Measurements from ENCODE around the gene CACNA1C.
"Not testable (repeated sequence)": the region's sequence is repeated elsewhere in the genome, so short reads cannot be mapped to it uniquely, and the experiment has no call there.

Gene CACNA1C

DNA sequence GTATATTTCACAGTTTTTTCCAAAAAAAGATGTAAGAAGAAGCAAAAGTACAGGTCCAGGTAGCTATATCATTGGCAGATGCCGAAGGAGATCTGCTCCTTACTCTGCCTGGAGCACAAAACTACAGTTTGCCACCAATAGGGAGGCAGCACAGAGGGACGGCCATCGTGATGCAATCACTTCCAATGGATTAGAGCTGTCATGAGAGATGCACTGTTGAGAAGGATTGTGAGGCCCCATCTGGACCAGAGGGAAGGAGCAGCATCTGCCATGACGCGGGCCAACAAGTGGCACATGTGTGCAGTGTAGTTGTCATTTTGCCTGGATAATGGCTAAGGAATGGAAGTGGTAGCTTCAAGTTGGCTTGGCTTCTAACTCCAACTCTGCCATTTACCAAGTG is 423.2 kb downstream of the CACNA1C start:
- DNase-seq, result no peak

DNA sequence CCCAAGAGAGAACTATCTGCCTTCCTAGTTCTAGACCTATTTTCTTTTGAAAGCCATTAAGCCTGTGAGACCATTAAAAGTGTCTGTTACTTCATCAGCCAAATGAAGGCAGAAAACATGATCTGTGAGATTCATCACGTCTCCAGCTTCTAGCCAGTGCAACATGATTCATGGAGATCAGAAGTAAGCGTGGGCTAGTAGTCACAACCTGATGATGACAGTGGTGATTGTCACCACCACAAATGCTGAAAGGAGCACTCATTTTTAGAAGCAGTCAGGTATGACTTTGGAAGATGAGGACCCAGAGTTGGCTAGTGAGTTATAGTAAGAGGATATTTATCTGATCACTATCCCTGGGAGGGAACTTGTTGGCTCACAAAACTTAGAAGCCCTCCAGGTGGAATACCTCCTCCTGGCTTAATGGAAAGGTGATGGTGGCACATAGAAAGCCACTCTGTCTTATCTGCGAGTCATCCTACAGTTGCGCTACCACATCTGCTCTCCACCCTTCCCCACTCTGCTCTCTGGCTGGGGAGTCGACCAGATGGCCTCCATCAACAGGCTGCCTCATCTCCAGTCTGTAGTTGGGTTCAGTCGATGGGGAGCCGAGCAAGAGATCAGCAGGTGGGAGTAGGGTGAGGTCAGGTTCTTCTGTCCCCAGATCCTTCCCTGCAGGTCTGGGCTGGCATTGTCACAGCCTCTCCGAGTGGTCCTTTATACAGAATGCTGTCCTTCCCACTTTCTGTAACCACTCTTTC is 424.4 kb downstream of the CACNA1C start:
- no peak for DNase-seq

DNA sequence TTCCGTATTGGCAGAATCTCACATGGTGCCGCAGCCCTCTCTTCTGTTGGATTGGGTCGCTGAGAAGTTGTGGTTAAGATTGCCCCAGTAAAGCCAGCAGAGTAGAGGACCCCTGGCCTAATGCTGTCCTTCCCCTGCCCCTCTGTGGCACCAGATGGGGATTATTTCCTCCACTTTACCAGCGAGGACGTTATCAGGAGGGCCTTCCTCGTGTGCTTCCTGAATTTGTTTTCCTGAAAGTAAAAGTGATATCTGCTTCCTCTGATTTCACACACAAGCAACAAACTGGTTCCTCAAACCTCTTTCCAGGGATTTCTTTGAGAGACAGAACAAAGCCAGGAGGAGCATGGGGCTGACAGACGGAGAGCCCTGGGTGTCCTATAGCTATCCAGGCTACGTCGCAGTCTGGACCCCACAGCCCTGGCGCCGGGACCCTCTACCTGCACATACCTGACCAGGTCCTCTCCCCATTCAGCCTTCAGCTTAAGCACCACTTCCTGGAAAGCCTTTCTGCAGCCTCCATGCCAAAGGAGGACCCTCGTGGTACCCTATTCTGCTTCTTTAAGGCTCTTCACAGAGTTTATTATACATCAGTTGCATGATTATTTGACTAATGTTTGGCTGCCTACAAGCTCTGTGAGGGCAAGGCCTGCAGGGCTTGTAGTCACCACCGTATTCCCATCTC is 427.2 kb downstream of the CACNA1C start:
- no peak for DNase-seq

DNA sequence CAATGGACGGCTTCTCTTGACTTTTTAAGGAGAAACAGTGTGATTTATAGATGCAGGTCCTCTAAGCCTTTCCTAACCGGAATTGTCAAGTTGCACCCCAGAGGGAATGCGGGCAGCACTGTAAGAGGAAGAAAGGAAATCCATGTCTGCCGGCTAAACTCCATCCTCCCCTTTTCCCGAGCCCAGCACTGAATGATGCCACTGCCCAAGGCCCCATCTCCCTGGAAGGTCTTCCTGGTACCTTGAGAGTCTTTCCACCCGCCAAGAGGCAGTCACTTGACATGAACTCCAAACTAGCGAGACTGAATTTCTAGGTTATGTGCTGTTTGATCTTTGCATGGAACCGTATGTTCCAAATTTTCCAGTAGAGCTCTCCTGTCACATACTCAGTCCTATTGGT is 428.6 kb downstream of the CACNA1C start:
- no peak for DNase-seq

DNA sequence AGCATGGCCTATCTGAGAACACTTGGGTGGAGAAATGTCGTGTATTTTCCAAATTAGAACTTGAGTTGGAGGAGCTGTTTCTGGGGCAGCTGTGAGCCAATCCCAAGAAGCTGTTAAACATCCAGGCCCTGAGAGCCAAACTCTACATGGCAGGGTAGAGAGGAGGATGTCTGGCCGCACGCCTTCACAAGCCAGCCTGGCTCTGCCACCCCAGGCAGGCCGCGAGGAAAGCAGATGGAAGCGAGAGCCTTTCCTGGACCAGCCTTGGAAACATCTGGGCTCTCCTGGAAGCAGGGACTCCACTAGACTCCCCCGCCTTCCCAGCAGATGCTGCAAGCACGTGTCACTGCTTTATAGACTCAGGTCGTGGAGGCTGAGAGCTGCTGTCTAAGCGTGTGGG is 429.2 kb downstream of the CACNA1C start:
- no peak for DNase-seq

DNA sequence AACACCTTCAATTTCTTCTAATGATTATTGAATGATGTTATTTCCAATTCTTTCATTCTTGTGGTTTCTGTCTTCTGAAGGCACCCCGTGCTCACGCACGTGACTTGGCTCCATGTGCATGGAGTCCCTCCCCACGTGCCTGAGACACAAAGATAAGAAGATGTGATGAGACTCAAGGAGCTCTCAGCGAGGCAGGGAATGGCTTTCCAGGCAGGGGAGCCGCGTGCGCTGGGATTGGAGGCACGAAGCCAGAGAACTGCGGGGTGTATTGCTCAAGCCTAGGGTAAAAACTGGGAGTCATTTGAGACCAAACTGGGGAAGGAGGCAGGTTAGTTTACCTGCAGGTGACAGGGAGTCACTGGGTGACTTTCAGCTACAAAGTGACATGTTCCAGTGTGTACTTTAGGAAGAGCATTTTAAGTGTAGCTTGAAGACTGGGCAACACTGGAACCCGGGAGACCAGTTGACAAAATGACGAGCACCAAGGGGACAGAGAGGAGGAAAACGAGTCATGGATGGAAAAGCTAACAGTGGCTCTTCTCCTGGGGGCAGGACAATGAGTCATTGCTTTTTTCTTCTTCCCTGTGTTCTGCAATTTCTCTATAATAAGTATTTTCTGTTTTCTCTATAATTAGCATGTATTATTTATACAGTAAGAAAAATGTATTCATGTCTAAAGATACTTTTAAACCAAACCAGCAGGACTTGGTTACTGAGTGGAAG is 430.3 kb downstream of the CACNA1C start:
- DNase-seq, result no peak

DNA sequence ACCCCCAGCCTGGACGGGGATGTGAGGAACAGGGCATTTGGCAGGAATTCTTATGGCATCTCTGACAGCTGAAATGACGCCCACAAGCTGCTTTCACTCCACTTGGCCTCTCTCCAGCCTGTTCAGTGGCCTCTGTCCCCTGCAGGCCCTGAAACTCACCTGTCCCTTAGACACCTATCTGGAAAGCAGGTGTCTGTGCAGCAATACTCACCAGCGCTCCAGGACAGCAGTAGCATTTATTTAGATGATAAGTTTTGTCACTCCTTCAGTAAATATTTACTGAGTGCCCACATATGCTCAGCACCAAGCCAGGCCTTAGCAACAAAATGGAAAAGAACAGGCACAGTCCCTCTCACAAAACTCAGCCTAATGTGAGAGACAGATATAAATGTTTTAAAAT is 430.9 kb downstream of the CACNA1C start:
- DNase-seq, result no peak

DNA sequence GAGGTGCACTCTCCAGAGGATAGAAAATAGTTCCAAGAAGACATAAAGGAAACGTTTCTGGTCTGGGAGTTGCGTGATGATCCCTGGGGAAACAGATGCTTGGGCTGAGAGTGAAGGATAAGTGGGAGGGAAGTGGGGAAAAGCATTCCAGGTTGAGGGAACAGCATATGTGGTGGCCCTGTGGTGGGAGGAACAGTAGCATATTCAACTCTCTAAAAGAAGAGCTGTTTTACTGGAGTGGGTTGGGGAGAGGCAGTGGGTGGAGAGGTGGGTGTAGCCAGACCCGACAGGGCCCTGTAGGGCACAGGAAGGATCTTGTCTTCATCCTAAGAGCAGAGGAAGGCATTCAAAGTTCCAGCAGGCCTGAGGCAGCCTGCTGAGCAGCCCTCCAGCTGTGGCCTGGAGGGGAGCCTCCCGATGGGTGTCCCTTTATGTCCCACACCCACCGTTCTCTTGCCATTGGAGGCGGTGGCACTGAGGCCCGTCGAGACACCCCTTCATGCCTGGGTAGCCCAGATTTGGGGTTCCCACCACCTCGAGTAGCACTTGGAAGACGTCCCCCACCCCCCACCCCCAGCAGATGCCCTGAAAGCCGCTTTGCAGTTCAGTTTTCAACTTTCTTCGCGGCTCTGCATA is 431.5 kb downstream of the CACNA1C start:
- no peak for DNase-seq

DNA sequence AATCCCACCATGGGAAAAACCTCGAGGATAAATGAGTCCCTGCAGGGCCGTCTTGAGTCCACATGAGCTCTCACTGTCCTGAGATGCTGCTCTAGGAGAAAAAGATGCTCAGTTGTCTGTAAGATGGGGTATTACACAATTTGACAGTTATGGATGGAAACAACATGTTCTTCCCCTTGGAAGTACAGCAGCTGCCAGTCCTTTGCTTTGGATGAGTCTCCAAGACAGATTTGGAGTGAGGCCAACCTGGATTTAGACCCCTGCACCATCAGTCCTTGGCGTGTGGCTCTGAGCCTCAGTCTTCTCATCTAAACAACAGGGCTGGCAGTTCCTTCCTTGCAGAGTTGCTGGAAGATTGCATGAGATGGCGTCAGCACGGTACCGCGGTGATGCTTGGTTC is 432.9 kb downstream of the CACNA1C start:
- DNase-seq, result no peak

DNA sequence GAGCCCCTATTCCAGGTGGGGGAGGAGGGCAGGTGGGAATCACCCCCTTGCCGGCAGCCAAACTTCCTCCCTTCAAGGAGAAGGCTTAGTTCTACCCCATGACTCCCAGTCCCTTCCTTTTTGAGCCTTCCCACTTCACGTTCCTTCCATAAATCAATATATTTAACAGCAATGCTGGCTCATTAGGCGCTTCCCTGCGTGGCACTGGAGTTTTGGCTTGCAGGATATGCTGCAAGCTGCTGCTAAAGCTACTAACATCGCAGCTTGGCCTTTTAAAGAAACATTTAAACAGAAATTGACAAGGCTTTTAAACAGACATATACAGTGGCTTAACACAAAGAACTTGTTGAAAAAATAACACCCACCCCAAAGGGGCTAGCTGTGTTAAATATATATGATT is 434.0 kb downstream of the CACNA1C start:
- no peak for DNase-seq

DNA sequence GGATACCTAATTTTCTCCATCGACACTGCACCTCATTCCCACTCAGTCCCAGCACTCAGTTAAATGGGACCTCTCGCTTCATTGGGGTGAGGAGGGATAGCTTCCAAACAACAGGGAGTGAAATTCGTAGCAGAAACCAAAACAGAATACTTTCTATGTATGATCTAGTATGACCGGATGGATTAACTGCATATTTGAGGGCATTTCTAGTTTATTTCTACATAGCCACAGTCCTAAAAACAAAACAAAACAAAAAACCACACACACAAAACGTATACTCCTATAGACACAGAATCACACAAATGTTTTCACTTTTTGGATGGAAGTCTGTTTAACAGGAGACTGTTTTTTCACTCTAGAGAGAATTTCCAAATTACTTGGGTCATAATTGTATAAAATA is 434.5 kb downstream of the CACNA1C start:
- no peak for DNase-seq

DNA sequence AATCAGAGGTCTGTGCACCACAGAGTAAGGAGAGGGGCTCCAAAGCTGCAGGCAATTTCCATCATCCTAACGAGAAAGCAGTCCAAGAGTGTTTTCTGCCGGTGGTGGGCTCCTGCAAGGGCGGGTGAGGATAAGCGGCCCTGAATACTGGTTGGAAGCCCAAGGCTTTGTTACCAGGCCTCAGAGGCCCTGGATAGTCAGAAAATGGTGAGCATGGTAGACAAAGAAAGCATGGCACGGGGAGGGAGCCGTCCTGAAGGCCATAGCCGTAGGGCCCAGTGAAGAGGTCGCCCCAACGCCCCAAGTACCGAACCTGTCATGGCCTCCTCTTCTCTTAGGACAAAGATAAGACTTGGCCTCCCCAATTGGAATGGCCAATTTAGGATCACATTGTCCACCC is 435.3 kb downstream of the CACNA1C start:
- DNase-seq, result no peak

DNA sequence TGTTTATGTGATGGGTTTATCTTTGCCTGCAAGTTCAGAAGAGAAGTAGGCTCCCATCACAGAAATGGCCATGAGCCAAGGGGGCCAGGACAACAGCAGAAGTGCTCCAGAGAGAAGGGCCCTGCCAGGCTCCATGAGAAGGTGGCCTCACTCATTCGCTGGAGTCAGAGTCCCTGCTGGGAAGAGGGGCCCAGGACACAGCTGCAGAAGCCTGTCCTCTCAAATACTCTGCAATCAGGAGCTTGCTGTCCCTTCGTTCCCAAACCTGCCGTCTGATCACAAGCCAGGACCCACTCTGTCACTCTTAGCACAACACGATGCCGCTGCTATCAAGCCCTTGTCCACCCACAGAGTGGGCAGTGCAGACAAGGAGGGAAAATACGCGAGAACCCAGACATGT is 435.8 kb downstream of the CACNA1C start:
- no peak for DNase-seq

DNA sequence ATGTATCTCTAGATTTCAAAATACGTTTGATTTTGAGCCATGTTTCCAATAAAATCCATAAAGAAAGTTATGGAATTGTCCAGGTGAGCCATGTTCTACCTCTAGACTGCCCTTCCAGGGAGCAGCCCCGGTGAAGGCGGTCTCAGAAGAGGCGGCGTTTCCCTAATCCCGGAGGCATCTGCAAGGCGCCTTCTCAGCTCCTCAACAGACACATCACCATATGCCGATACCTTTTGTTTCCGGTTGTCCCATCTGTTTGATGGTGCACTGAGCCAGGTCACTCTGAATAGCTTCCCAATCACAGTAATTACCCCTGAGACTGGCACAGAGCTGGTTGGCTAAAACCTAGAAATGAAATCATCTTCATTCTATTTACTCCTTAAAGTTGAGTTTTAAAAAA is 436.5 kb downstream of the CACNA1C start:
- no peak for DNase-seq

DNA sequence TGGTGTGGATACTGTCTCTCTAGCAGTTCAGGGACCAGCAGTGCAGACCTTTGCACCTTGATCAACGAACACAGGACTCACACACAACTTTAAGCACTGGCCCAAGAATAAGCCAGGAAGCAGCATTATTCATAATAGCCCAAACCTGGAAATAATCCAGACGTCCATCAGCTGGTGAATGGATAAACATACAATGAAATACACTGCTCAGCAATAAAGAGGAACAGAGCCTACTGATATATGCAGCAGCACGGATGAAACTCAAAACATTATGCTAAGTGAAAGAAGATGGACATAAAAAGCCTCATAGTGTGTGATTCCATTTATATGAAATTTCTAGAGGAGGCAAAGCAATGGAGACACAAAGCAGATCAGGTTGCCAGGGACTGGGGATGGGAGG is 438.0 kb downstream of the CACNA1C start:
- no peak for DNase-seq

DNA sequence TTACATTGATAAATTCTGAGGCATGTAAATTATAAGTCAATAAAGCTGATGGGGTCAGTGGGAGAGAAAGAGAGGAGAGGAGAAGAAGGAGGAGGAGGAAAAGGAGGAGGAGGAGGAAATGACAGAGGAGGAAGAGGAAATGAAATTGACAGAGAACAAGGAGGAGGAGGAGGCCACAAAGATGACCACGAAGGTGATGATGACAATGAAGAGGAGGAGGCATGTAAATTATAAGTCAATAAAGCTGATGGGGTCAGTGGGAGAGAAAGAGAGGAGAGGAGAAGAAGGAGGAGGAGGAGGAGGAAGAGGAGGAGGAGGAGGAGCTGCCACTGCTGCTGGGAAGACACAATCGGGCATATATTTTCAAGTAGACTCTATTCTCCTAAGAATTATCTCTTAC is 438.6 kb downstream of the CACNA1C start:
- DNase-seq, result not testable (repeated sequence)

DNA sequence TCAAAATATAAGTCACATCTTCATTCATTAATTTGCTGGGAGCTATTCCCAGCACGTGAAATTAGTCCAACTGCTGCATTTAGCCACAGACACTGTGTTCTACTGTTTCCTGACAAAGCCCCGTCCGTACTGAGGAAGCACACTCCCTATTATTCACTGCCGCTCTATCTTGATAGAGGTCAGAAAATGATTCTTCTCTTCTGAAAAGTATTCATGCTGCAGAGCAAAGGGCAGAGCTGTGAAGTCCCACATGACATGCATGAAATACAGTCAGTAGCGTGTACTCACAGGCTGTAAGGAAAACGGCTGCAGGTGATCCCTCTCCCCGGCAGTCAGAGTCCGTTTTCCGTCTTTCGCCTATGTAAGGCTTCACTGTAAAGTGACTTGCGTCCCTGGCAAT is 439.4 kb downstream of the CACNA1C start:
- DNase-seq, result no peak

DNA sequence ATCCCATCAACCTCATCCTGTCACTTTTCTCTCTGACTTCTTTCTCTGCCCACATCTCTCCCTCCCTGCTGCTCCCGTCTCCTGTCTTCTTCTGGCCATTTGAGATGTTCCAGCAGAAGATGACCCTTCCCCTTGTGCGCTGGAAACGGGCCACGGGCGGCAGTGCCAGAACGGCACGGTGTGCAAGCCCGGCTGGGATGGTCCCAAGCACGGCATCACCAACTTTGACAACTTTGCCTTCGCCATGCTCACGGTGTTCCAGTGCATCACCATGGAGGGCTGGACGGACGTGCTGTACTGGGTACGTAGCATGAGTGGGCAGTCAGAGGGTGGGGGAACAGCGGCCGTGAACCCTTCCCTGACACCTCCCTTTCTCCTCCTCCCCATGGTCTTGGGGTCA is 440.3 kb downstream of the CACNA1C start:
- no peak for DNase-seq

DNA sequence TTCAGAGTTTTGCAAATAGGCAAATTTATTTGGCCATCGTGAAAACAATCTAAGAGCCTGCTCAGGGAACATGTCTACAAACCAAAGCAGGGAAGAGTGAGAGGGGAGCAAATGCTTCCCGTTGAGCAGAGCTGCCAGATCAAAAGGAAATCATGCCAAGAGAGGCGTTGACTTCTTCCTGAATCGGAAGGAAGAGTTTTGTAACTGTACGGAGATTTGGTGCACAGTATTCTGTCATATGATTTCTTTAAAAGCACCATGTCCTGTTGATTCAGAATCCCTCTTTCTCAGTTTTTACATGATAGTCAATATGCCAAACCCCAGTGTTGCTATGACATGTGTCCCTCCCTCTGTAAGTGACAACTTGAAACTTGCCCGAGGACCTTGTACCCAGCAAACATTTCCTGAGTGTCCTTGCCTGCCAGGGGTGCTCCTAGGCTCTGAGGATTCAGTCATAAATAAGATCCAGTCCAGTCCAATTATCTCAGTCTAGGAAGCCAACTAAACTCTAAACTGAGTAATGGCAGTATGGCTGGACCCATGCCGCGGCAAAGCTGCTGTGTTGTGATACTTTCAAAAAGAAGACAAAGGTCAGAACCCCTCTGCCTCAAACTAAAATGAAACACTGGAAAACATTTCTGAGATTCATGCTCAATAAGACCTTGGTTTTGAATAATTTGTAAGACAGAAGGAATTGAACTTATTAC is 441.9 kb downstream of the CACNA1C start:
- peak; percentile 1 for DNase-seq

DNA sequence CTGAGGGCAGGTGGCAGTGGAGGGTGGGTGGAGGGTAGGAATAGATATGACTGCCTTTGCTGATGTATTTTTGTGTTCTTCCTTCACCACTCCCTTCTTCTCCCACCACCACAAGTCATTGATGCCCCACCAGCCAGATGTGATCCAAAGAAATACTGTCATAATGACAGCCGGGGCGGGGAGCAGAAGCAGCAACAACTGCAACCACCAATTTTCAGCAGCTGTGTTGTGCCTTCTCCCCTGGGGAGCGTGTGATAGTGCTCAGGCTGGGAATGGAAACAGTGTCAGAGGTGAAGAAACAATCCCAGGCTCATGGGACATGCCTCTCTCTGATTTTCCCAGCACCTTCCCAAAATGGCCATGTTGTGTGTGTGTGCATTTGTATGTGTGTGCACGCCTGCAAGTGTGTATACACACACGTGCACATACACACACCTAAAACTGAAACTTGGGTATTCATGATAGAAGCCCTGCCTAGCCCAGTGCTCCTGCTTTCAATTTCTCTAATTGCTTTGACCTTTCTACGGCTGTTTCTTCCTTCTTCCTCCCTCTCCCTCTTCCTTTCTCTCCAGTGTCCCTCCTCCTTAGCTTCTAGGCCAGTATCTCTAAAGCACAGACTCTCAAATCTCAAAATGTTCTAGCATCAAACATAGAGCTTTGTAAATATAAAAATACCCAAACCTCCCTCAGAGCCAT is 442.8 kb downstream of the CACNA1C start:
- no peak for DNase-seq

DNA sequence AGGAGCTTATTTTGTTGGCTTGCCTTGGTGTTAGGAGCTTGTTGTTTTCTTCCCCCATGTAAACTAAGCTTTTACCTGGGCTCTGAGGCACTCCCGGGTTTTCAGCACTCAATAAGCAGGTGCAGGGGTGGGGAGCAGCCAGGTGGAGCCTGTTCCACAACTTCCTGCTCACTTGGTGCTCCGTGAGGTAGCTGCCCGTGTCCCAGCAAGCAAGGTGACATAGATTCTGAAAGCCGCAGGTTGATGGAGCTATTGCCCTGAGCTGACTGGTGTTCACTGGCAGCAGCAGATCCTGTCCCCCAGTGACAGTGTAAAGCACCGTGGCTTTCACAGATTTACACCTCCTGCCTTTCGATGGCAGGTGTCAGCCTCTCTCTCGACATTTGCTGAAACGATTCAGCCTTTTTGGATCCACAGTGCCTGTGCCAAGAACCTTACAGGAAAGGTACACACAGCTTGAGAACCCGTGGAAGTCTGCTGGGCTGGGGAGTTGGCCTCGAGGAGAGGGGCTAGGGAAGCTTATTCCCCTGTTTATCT is 446.2 kb downstream of the CACNA1C start:
- DNase-seq, result no peak

Measured in GF-D8 (cell line).